ENCODE measurements around the gene IMP4. TPM values are rescaled to one million over a fixed set of nuclear protein-coding genes. Genes with fewer than 3 reads are reported as not detected.
A peak's percentile ranks its signal among the peaks of the same experiment; 100 is the strongest.

The IMP4 gene
- polyA plus RNA-seq, 3 donors = 32.4 to 40.9 (median 36.6) TPM

- no peak for DNase-seq (ENCODE audit: low read depth in 3 of 3, low spot score in 2 of 3)
Measured at GRCh38 chr2:130375291-130376266, 32.9 kb downstream of the IMP4 start.

GRCh38 chr2:130376433-130377293 lies 34.0 kb downstream of the IMP4 start:
- no peak for DNase-seq (ENCODE audit: low read depth in 3 of 3, low spot score in 2 of 3)

DNA sequence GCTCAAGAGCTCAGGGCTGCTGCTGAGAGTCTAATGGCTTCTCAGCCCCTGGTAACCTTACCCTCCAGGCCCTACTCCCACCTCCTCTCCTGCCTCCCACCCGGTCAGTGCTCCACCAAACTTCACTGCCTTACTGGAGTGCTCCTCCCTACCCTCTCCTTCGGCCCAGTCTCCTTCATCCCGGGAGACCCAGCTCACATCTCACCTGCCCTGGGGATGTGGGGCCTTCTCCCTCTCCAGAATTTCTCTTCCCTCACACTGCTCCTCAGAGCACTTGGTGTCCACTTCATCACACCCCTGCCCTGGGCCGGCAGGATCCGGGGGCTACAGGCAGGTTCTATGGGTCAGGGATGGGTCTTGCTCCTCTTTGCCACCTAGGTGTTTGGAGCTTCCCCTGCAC lies 34.8 kb downstream of the IMP4 start:
- DNase-seq (ENCODE audit: low read depth in 3 of 3, low spot score in 2 of 3) = no peak

GRCh38 chr2:130378206-130378897 lies 35.7 kb downstream of the IMP4 start:
- DNase-seq (ENCODE audit: low read depth in 3 of 3, low spot score in 2 of 3) = no peak

GRCh38 chr2:130378898-130379214 lies 36.2 kb downstream of the IMP4 start:
- no peak for DNase-seq (ENCODE audit: low read depth in 3 of 3, low spot score in 2 of 3)

GRCh38 chr2:130380096-130380934 lies 37.6 kb downstream of the IMP4 start:
- DNase-seq (ENCODE audit: low read depth in 3 of 3, low spot score in 2 of 3) = no peak

DNA sequence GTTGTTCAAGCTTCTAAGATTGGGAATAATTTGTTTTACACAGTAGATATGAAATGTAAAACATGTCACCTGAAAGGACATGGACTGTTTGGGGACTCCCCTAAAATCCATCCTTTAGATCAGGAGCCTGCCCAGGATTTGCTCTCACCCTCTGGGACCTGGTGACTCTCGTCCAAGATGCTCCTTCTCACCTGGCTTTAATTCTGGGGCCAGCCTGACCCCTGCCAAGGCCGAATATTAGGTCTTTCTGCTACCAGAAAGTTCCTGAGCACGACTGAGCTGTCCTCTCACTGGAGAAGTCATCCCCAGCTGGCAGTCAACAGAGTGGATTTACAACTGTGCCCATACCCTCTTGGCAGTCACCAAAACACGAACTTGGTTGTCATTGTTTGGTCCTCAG lies 38.4 kb downstream of the IMP4 start:
- no peak for DNase-seq (ENCODE audit: low read depth in 3 of 3, low spot score in 2 of 3)

DNA sequence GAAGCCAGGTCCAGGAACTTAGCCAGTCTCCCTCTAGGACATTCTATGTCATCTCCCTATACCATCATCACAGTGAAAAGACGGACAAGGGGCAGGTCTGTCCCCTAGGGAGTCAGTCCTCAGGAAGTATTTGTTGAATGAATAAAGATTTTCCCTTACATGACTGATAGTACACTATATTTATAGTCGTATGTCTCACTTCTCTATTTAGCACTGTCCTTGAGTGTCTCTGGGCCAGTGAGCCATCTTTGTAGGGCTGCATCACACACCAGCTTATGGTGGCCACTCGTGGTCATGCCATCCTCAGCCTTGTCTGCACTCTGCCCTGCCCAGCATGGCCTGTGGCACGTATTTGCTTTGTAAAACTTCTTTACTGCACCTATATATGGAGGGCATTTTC lies 38.9 kb downstream of the IMP4 start:
- no peak for DNase-seq (ENCODE audit: low read depth in 3 of 3, low spot score in 2 of 3)

GRCh38 chr2:130382313-130382917 lies 39.7 kb downstream of the IMP4 start:
- no peak for DNase-seq (ENCODE audit: low read depth in 3 of 3, low spot score in 2 of 3)

- no peak for DNase-seq (ENCODE audit: low read depth in 3 of 3, low spot score in 2 of 3)
Measured at GRCh38 chr2:130385709-130386108, 43.0 kb downstream of the IMP4 start.

DNA sequence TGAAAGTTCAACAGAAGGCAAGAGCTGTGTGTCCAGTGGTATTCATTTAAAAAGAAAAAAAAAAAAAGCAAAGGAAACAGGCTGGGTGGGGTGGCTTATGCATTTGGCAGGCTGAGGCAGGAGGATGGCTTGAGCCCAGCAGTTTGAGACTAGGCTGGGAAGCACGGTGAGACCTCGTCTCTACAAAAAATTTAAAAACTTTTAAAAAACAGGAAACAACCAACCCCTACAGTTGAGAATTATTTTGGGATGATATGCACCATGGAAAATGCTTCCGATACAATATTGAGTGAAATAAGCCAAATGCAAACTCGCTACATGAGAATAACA lies 44.3 kb downstream of the IMP4 start:
- DNase-seq (ENCODE audit: low read depth in 3 of 3, low spot score in 2 of 3) = no peak

DNA sequence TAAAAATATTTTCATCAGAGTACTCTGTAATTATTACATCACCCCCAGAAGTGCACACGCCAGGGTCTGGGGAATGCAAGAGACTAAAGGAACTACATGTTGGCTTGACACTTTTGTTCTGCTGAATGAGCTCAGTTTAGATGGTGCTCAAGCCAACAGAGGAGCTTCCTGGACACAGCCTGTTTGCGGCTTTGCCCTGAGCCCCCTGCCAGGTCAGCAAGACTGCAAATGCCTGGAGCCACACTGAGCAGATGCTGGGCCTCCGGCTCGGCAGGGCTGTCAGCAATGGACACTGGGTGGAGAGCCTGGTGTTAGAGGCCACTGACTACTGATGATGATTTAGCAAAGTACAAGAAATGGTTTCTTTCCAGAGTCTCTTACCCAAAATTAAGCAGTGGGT lies 45.1 kb downstream of the IMP4 start:
- DNase-seq (ENCODE audit: low read depth in 3 of 3, low spot score in 2 of 3) = no peak

DNA sequence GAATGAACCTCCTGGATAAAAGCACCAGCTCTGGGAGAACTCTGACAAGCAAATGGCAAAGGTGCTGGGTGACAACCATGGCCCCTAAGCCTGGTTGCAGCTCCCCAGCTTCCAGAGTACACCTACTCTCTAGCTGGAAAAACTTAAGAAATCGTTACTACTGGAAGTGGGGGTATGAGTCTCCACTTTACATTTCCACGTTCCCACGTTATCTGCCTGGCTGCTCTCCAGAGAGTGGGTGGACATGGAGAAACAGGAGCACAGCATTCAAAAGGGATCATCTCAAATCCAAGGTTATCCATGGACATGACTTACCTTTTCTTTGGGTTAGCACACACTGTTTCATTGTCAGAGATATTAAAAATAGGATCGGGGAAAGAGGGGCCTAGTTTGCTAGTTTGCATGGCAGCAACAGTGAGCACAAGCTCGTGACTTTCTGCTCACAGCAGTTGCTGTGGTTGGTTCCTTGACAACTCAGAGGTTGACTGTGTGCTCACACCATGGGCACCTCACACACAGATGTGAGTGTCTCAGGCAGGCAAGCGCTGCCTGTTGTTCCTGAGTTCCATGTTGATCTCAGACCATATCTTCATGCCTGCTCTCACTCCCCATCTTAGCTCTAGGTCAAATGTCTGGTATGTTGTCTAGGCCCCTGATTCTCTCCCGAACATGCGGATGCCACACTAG lies 45.7 kb downstream of the IMP4 start:
- no peak for DNase-seq (ENCODE audit: low read depth in 3 of 3, low spot score in 2 of 3)

GRCh38 chr2:130389358-130389757 lies 46.7 kb downstream of the IMP4 start:
- DNase-seq (ENCODE audit: low read depth in 3 of 3, low spot score in 2 of 3) = no peak

- no peak for DNase-seq (ENCODE audit: low read depth in 3 of 3, low spot score in 2 of 3)
Measured at GRCh38 chr2:130389783-130390182, 47.1 kb downstream of the IMP4 start.

DNA sequence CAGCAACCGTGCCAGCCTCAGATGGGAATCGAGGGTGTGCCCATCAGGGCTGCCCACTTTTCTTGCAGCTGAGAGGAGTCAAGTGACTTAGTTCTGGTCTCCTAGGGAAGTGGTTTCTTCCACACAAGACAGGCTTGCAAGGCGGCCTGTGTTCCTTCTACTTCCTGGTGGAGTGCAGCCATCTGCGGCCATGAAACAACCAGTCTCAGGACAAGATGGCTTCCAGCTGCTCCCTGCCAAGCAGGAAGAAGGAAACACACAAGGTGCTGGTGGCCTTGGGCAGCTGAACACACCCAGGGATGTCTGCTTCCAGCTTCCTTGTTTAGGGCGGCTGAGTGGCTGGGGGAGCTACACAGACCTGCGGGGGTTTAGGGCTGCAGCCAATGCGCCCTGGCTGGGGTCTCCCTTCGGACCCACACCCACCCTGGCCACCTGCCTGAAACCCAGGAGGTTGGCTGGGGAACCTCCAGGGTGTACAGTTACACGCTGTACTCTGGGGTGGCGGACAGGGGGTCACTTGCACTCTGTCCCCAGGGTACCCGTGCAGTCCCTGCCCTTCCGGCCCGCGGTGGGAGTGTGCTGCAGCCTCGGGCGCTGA lies 47.9 kb downstream of the IMP4 start:
- DNase-seq (ENCODE audit: low read depth in 3 of 3, low spot score in 2 of 3) = no peak

DNA sequence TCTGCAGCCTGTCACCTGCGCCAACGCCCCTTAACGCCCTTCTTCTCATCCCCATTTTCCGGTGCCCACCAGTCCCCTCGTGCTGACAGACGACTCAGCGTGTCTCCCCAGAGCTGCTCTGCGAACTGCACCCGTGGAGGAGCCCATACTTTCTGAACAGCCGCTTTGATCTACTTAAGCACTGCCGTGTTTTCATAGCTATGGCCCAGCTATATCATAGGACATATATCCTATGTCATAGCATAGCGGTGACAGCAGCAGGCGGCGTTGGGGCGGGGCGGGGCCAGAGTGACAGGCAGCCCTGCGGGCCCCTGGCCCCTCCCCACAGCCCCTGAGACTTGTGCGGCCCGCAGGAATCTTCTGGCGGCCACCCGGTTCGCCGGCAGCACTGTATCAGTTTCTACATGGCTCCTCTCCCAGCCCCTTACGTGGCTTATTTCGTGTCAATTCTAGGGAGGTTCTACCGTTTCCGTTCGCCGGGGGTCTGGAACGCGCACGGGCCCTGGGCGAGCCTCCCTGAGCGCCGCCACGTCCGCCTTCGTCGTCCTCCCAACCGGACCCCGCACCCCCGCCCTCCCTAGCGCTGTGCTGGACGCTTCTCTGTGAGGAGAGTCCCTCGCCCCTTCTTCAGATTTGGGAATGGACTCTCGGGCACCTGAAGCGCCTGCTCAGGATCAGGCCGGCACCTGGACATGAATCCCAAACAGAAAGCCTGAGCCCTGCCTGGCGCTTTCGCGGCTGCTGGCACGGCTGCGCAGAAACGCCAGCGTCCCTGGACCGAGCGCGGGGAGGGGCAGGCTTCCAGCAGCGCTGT lies 48.6 kb downstream of the IMP4 start:
- peak in 1 of 3 donors; percentile 61 for DNase-seq (ENCODE audit: low read depth in 3 of 3, low spot score in 2 of 3)
